Immature natural killer cell (primary cell): ENCODE results near the gene MUC21. TPM values are rescaled to one million over a fixed set of nuclear protein-coding genes. Genes with fewer than 3 reads are reported as not detected.
"Not testable (repeated sequence)": the region's sequence is repeated elsewhere in the genome, so short reads cannot be mapped to it uniquely, and the experiment has no call there.

ENCODE experiments used
- DNase-seq, 3 donors: peaks; one replicate each; pipeline ENCODE4 v3.0.0; 2022; ENCODE audit warnings: mixed read lengths in 1 of 3
- H3K27ac Mint-ChIP-seq, 6 donors: one replicate each; pipeline ENCODE4 v1.8.0; 2020; ENCODE audit warnings: mixed read lengths in 6 of 6, mild to moderate bottlenecking in 5 of 6, inconsistent platforms in 4 of 6, moderate library complexity in 3 of 6
- H3K27me3 Mint-ChIP-seq, 3 donors: one replicate each; pipeline ENCODE4 v1.8.0; 2020 to 2021; ENCODE audit warnings: low read depth in 3 of 3, mild to moderate bottlenecking in 3 of 3, mixed read lengths in 3 of 3, moderate library complexity in 3 of 3, inconsistent platforms in 1 of 3
- H3K36me3 Mint-ChIP-seq, 3 donors: one replicate each; pipeline ENCODE4 v1.8.0; 2020; ENCODE audit warnings: mixed read lengths in 3 of 3, inconsistent platforms in 2 of 3, mild to moderate bottlenecking in 2 of 3
- H3K4me1 Mint-ChIP-seq, 2 donors: one replicate each; pipeline ENCODE4 v1.8.0; 2020; ENCODE audit warnings: inconsistent platforms in 2 of 2, mild to moderate bottlenecking in 2 of 2, mixed read lengths in 2 of 2, moderate library complexity in 1 of 2
- H3K4me3 Mint-ChIP-seq, 5 donors: one replicate each; pipeline ENCODE4 v1.8.0; 2020; ENCODE audit warnings: mild to moderate bottlenecking in 5 of 5, mixed read lengths in 5 of 5, inconsistent platforms in 3 of 5, moderate library complexity in 3 of 5
- H3K9me3 Mint-ChIP-seq, 6 donors: one replicate each; pipeline ENCODE4 v1.8.0; 2020; ENCODE audit warnings: mild to moderate bottlenecking in 6 of 6, mixed read lengths in 6 of 6, inconsistent platforms in 4 of 6, moderate library complexity in 3 of 6
- polyA plus RNA-seq, 3 donors: library from polyadenylated mRNA; unstranded; fragments of 300-500 nt; fragmentation: Illumina TruSeq; gene quantifications; one replicate each; pipeline ENCODE4 v1.2.3, GENCODE V29; 2021

The MUC21 gene
- polyA plus RNA-seq, 3 donors from 2014 or later, result not detected

- DNase-seq, result peak; percentile 32 to 69 (median 37)
- H3K9me3 Mint-ChIP-seq, result peaks cover 0 to 7% (median 0%) of the 10 kb centered on the region in 6 donors
- H3K27ac Mint-ChIP-seq, result peak overlapping the region in 4 of 6 donors; percentile 35 to 84 (median 51)
- H3K27me3 Mint-ChIP-seq, result peaks cover 17 to 31% (median 22%) of the 10 kb centered on the region in 3 donors
- peaks cover 13 to 17% of the 10 kb centered on the region in 2 donors for H3K4me1 Mint-ChIP-seq
- peak overlapping the region; percentile 69 to 90 (median 83) for H3K4me3 Mint-ChIP-seq
- no peaks in the 10 kb centered on the region for H3K36me3 Mint-ChIP-seq
Observed at GRCh38 chr6:30955367-30956042, 28.0 kb upstream of the MUC21 start.

DNA sequence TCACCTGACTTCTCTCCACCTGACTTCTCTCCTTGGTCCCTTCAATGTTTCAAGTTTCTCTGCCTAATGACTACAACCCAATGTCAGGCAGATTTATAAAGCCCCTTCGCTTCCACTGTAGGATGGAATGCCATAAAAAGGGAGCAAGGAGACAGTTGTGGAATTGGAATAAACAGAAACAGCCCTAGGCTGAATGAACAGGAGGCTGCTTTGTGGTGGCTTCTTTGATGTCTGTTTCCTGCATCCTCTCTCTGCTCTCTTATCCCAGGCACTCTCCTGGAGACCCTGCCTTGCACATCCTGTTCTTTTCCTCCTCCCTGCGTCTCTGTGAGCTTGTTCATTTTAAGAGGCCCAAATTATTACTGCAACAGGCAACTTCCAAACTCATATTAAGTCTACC lies 25.8 kb upstream of the MUC21 start:
- H3K36me3 Mint-ChIP-seq, result no peaks in the 10 kb centered on the region
- no peak overlapping the region for H3K4me3 Mint-ChIP-seq
- H3K27me3 Mint-ChIP-seq, result peaks cover 14 to 29% (median 16%) of the 10 kb centered on the region in 3 donors
- H3K27ac Mint-ChIP-seq, result peak overlapping the region in 1 of 6 donors; percentile 23
- H3K9me3 Mint-ChIP-seq, result peaks cover 0 to 3% (median 0%) of the 10 kb centered on the region in 6 donors
- peaks cover 16 to 17% of the 10 kb centered on the region in 2 donors for H3K4me1 Mint-ChIP-seq
- no peak for DNase-seq

DNA sequence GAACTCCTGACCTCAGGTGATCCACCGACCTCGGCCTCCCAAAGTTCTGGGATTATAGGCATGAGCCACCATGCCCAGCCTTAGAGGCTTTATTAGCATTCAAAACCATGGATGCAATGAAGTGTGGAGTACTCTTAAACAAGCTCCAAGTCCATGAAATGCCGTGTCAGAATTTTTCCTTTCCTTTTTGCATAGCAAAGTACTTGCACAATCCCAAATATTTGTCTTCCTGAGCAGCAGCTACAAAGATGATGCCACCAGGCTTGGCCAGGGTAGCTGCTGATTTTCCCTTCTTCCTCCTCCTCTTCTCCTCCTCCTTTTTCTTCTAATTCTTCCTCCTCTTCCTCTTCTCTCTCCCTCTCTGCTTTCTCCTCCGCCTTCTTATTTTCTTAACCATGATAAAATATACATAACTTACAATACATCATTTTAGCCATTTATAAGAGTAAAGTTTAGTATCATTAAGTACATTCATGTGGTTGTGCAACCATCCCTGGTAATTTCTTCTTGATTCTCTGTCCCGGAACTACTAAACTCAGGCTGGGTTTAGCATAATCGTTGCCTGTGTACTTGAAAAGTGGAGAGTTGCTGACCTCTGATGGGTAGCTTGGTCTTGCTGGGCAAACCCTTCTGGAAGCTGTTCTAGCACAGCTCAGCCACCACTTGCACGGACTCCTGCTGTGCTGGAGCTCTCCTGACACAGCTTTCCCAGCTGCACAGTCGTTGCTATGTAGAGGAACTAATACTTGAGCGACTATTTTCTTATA lies 22.4 kb upstream of the MUC21 start:
- H3K9me3 Mint-ChIP-seq, result peaks cover 0 to 7% (median 0%) of the 10 kb centered on the region in 6 donors
- DNase-seq, result no peak
- H3K27ac Mint-ChIP-seq, result no peak overlapping the region
- H3K4me1 Mint-ChIP-seq, result peaks cover 31 to 34% of the 10 kb centered on the region in 2 donors
- H3K4me3 Mint-ChIP-seq, result no peak overlapping the region
- peaks cover 17 to 37% (median 26%) of the 10 kb centered on the region in 3 donors for H3K27me3 Mint-ChIP-seq
- no peaks in the 10 kb centered on the region for H3K36me3 Mint-ChIP-seq

DNA sequence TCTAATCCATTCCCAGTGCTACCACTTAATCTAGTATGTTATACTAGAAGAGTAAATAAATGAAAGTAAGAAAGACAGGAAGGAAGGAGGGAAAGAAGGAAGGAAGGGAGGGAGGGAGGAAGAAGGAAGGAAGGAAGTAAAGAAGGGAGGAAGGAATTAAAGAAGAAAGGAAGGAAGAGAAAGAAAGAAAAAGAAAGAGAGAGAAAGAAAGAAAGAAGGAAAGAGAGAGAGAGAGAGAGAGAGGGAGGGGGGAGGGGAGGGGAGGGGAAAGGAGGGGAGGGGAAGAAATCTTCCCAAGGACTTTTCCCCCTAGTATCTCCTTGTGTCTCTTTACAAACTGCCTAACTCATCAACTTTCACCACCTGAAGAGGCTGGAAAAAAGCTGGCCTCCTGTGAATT lies 20.8 kb upstream of the MUC21 start:
- H3K27ac Mint-ChIP-seq, result no peak overlapping the region
- H3K4me1 Mint-ChIP-seq, result peaks cover 29 to 37% of the 10 kb centered on the region in 2 donors
- H3K27me3 Mint-ChIP-seq, result peaks cover 15 to 32% (median 25%) of the 10 kb centered on the region in 3 donors
- H3K9me3 Mint-ChIP-seq, result peaks cover 0 to 7% (median 0%) of the 10 kb centered on the region in 6 donors
- H3K36me3 Mint-ChIP-seq, result no peaks in the 10 kb centered on the region
- peak overlapping the region in 1 of 5 donors; percentile 17 for H3K4me3 Mint-ChIP-seq
- no peak for DNase-seq

DNA sequence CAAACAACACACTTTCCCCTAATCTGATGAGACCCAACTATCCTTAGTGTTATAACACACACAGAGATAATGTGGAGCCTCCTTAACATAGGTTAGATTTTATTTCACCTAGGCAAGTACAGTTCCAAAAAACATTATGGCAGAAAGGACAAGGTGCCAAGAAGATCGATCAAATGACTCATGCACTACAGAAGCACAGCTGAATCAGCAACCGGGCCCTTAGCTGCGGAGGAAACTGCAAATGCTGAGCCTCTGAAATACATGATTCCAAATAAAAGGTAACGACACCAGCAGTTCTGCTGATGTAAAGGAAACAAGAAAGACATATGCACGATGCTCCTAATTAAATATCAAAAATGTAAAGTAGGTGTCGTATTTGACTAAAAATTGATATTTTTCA lies 19.9 kb upstream of the MUC21 start:
- Mint-ChIP-seq H3K4me1 (peaks cover 29 to 37% of the 10 kb centered on the region in 2 donors), H3K27me3 (peaks cover 15 to 34% (median 23%) of the 10 kb centered on the region in 3 donors), H3K36me3 (no peaks in the 10 kb centered on the region), H3K27ac (peak overlapping the region in 1 of 6 donors; percentile 59), H3K4me3 (peak overlapping the region in 3 of 5 donors; percentile 13 to 70 (median 33)), H3K9me3 (peaks cover 0 to 5% (median 0%) of the 10 kb centered on the region in 6 donors)
- no peak for DNase-seq

DNA sequence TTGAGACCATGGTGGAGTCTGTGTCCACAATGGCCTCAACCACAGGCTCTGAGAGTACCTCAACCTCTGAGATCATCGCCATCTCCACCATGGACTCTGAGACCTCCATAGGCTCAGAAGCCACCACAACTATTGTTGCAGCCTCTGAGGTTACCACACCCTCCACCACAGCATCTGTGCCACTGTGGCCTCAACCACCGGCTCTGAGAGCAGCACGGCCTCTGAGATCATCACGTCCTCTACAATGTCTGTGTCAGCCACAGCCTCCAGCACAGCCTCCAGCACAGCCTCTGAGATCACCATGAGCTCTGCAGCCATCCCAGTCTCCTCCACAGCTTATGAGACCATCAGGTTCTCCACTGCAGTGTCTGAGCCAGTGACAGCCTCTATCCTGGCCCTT lies 19.4 kb upstream of the MUC21 start:
- Mint-ChIP-seq H3K9me3 (peaks cover 0 to 5% (median 0%) of the 10 kb centered on the region in 6 donors), H3K27me3 (peaks cover 15 to 34% (median 21%) of the 10 kb centered on the region in 3 donors), H3K4me1 (peaks cover 29 to 37% of the 10 kb centered on the region in 2 donors), H3K36me3 (no peaks in the 10 kb centered on the region), H3K4me3 (peak overlapping the region; percentile 4 to 70 (median 60)), H3K27ac (peak overlapping the region in 5 of 6 donors; percentile 22 to 81 (median 59))
- DNase-seq, result peak; percentile 61 to 76 (median 69)

DNA sequence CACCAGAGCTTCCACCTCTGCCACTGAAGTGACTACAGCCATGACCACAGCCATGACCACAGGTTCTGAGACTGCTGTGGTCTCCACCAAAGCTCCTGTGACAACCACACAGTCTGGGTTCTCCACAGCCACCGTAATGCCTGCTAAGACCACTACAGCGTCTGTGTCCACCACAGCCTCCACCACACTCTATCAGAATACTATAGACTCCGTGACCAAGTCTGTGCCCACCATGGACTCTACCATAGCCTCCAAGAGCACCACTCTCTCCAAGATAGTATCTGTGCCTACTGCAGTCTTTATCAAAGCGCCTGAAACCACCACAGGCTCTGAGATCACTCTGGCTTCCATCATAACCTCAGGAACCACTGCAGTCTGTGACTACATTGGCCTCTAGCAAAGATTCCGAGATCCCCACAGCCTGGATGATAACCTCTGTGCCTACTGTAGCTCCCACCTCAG lies 18.3 kb upstream of the MUC21 start:
- peak; percentile 43 to 46 (median 46) for DNase-seq
- Mint-ChIP-seq H3K4me1 (peaks cover 29 to 37% of the 10 kb centered on the region in 2 donors), H3K27me3 (peaks cover 15 to 34% (median 22%) of the 10 kb centered on the region in 3 donors), H3K27ac (peak overlapping the region; percentile 7 to 81 (median 61)), H3K9me3 (peaks cover 0 to 4% (median 0%) of the 10 kb centered on the region in 6 donors), H3K4me3 (peak overlapping the region in 4 of 5 donors; percentile 4 to 70 (median 64)), H3K36me3 (no peaks in the 10 kb centered on the region)

- peaks cover 0 to 4% (median 0%) of the 10 kb centered on the region in 6 donors for H3K9me3 Mint-ChIP-seq
- no peaks in the 10 kb centered on the region for H3K36me3 Mint-ChIP-seq
- H3K4me1 Mint-ChIP-seq, result peaks cover 29 to 37% of the 10 kb centered on the region in 2 donors
- no peak for DNase-seq
- no peak overlapping the region for H3K4me3 Mint-ChIP-seq
- peaks cover 15 to 32% (median 20%) of the 10 kb centered on the region in 3 donors for H3K27me3 Mint-ChIP-seq
- H3K27ac Mint-ChIP-seq, result no peak overlapping the region
Observed at GRCh38 chr6:30966154-30966553, 17.4 kb upstream of the MUC21 start.

- not testable (repeated sequence) for H3K4me3 Mint-ChIP-seq, H3K36me3 Mint-ChIP-seq, H3K27ac Mint-ChIP-seq, H3K9me3 Mint-ChIP-seq, DNase-seq
- H3K4me1 Mint-ChIP-seq, result peaks cover 21 to 23% of the 10 kb centered on the region in 2 donors
- peaks cover 17 to 29% (median 28%) of the 10 kb centered on the region in 3 donors for H3K27me3 Mint-ChIP-seq
Observed at GRCh38 chr6:30969171-30969570, 14.3 kb upstream of the MUC21 start.

GRCh38 chr6:30970946-30971345 lies 12.6 kb upstream of the MUC21 start:
- H3K4me3 Mint-ChIP-seq, result no peak overlapping the region
- no peak for DNase-seq
- no peaks in the 10 kb centered on the region for H3K36me3 Mint-ChIP-seq
- H3K4me1 Mint-ChIP-seq, result peaks cover 3 to 5% of the 10 kb centered on the region in 2 donors
- H3K27ac Mint-ChIP-seq, result no peak overlapping the region
- H3K27me3 Mint-ChIP-seq, result peaks cover 7 to 22% (median 13%) of the 10 kb centered on the region in 3 donors
- H3K9me3 Mint-ChIP-seq, result no peaks in the 10 kb centered on the region

DNA sequence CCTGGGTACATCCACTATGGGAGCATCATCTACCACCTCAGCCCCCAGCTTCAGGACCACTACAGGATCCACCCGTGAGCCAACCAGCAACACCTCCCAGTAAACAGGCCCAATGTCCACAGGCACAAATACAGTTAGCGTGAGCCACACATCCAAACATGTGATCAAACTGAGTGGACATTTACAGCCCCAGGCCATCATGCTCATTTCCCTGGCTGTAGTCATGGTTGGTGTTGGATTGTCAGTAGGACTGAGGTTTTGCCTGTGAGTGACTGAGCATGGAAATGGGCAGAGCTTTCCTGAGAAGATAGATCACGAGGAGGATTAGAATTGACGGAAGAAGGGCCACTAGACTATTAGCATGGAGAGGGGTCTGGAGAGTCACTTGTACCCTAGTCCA lies 10.7 kb upstream of the MUC21 start:
- H3K4me1 Mint-ChIP-seq, result no peaks in the 10 kb centered on the region
- H3K4me3 Mint-ChIP-seq, result no peak overlapping the region
- DNase-seq, result no peak
- no peak overlapping the region for H3K27ac Mint-ChIP-seq
- no peaks in the 10 kb centered on the region for H3K9me3 Mint-ChIP-seq
- no peaks in the 10 kb centered on the region for H3K36me3 Mint-ChIP-seq
- H3K27me3 Mint-ChIP-seq, result peaks cover 5 to 27% (median 11%) of the 10 kb centered on the region in 3 donors

DNA sequence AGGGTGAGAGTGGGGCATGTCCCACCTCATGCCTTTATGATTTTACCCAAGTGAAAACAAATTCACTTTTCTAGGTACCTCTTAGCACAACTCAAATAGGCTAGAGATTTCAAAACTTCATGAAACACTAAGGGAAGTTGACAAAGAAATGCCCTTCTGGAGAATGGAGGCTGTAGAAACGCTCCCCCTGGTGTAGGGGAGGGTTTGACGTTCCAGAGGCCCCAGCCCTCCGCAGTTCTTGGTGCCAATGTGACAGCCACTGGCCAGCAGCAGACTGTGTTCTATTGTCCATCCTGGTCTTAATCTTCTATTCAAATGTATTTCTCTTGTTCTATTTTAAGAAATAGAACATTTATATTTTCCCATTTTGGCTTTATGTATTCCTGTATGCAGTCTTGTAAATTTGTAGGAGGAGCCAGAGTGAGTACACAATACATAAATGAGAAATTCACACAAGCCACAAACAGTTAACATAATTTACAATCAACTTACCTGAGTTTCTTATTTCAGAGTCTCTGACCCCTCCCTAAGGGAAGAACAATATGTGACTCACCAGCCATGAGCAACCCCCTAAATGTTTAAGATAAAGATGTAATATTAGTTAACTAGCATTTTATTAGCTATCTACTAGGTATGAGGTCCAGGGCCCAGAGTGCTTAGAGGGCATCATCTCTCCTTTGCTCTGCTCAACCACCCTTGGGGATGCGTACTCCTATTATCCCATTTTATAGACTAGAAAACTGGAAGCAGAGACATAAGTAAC lies 8.8 kb upstream of the MUC21 start:
- no peaks in the 10 kb centered on the region for H3K36me3 Mint-ChIP-seq
- no peak overlapping the region for H3K27ac Mint-ChIP-seq
- H3K4me3 Mint-ChIP-seq, result no peak overlapping the region
- peaks cover 5 to 22% (median 8%) of the 10 kb centered on the region in 3 donors for H3K27me3 Mint-ChIP-seq
- no peaks in the 10 kb centered on the region for H3K4me1 Mint-ChIP-seq
- H3K9me3 Mint-ChIP-seq, result no peaks in the 10 kb centered on the region
- no peak for DNase-seq

- Mint-ChIP-seq H3K4me3 (no peak overlapping the region), H3K27me3 (peaks cover 8 to 20% (median 16%) of the 10 kb centered on the region in 3 donors), H3K4me1 (no peaks in the 10 kb centered on the region), H3K9me3 (no peaks in the 10 kb centered on the region), H3K27ac (no peak overlapping the region), H3K36me3 (no peaks in the 10 kb centered on the region)
- no peak for DNase-seq
Observed at GRCh38 chr6:30979141-30979540, 4.4 kb upstream of the MUC21 start.
